WTC11 (cell line): Measurements from ENCODE around the gene NEB. TPM values are rescaled to one million over a fixed set of nuclear protein-coding genes. Genes with fewer than 3 reads are reported as not detected.

Source experiments
- ATAC-seq: fragments of 200-7000 bp; cut with Tn5 transposase; 2 replicates; pipeline ENCODE4 v1.10.0; 2021; ENCODE audit warnings: mild to moderate bottlenecking, moderate library complexity
- CTCF ChIA-PET: fragments of 300-600 bp; sonication (Branson Sonifier 250); formaldehyde crosslinking; loops from one replicate; lab custom pipeline; 2021; ENCODE audit warnings: antibody characterized with exemption; lab: Charles Lee
- POLR2A ChIA-PET: fragments of 350-600 bp; sonication (Branson Sonifier 250); formaldehyde crosslinking; loops from one replicate; lab custom pipeline; 2021; ENCODE audit warnings: antibody characterized with exemption; lab: Charles Lee
- DNase-seq: peaks from one replicate; pipeline ENCODE4 v3.0.0; 2021; ENCODE audit warnings: low spot score
- H3K27ac Mint-ChIP-seq: 2 replicates; pipeline ENCODE4 v1.8.0; 2021; ENCODE audit warnings: mixed read lengths
- H3K27me3 Mint-ChIP-seq: 2 replicates; pipeline ENCODE4 v1.8.0; 2021; ENCODE audit warnings: low read depth, mild to moderate bottlenecking, moderate library complexity, mixed read lengths
- H3K36me3 Mint-ChIP-seq: 2 replicates; pipeline ENCODE4 v1.8.0; 2021; ENCODE audit warnings: mixed read lengths
- H3K4me1 Mint-ChIP-seq: 2 replicates; pipeline ENCODE4 v1.8.0; 2022; ENCODE audit warnings: mixed read lengths
- H3K4me3 Mint-ChIP-seq: 2 replicates; pipeline ENCODE4 v1.8.0; 2021; ENCODE audit warnings: mild to moderate bottlenecking, moderate library complexity, mixed read lengths
- H3K9me3 Mint-ChIP-seq: 2 replicates; pipeline ENCODE4 v1.8.0; 2021; ENCODE audit warnings: mixed read lengths
- CTCF ChIP-seq: fragments of 200-600 bp; IDR thresholded peaks from 2 replicates; pipeline ENCODE4 v1.8.0; 2022; ENCODE audit warnings: antibody characterized with exemption
- ETV6 ChIP-seq: sonication (generic); formaldehyde crosslinking; IDR thresholded peaks from 2 replicates; pipeline ENCODE4 v1.8.1; 2022; ENCODE audit warnings: mild to moderate bottlenecking, missing genetic modification reagents
- FOXK1 ChIP-seq: sonication (generic); formaldehyde crosslinking; IDR thresholded peaks from 2 replicates; pipeline ENCODE4 v1.8.0; 2022; ENCODE audit warnings: mild to moderate bottlenecking, moderate library complexity, missing genetic modification reagents
- FOXP4 ChIP-seq: sonication (generic); formaldehyde crosslinking; IDR thresholded peaks from 2 replicates; pipeline ENCODE4 v1.8.0; 2022; ENCODE audit warnings: mild to moderate bottlenecking, missing genetic modification reagents
- NR1H2 ChIP-seq: sonication (generic); formaldehyde crosslinking; IDR thresholded peaks from 2 replicates; pipeline ENCODE4 v1.9.0; 2021; ENCODE audit warnings: mild to moderate bottlenecking, moderate library complexity, missing genetic modification reagents
- RELA ChIP-seq: sonication (generic); formaldehyde crosslinking; IDR thresholded peaks from 2 replicates; pipeline ENCODE4 v1.8.1; 2022; ENCODE audit warnings: missing genetic modification reagents, mild to moderate bottlenecking, borderline replicate concordance
- ZNF425 ChIP-seq: fragments of 250-450 bp; sonication (Bioruptor Pico); conservative IDR thresholded peaks from 2 replicates; pipeline ENCODE4 v1.9.0; 2021; ENCODE audit warnings: mild to moderate bottlenecking
- ZNF671 ChIP-seq: fragments of 250-450 bp; sonication (Bioruptor Pico); IDR thresholded peaks from 2 replicates; pipeline ENCODE4 v1.8.0; 2021; ENCODE audit warnings: mild to moderate bottlenecking
- total RNA-seq: library from RNA; stranded (reverse); gene quantifications from 3 replicates; pipeline ENCODE4 v1.2.3, GENCODE V29; 2021

Gene NEB
- total RNA-seq, 1 experiment from 2014 or later: 1.9 TPM

GRCh38 chr2:151438506-151438905 lies 295.8 kb downstream of the NEB start (continued):
- TF ChIP-seq ZNF425 (CRISPR knock-in tag): no peak
- no peak for TF ChIP-seq ZNF671 (CRISPR knock-in tag)
- no peak for TF ChIP-seq NR1H2 (CRISPR knock-in tag)
- no peak for TF ChIP-seq ETV6 (CRISPR knock-in tag)
- TF ChIP-seq FOXP4: no peak
- no peak for TF ChIP-seq RELA

GRCh38 chr2:151437630-151438029 lies 296.6 kb downstream of the NEB start:
- peak overlapping the region; percentile 79; the same call in 1 of the 2 replicates for H3K27ac Mint-ChIP-seq
- POLR2A ChIA-PET: no interaction called here
- H3K36me3 Mint-ChIP-seq: peaks cover 80% of the 10 kb centered on the region
- CTCF ChIA-PET: interaction anchor here (0.6 to 1.2 kb wide), 4 partner anchors 10 to 101 kb away, joined by 3 to 4 read pairs (median 3); no protein-coding TSS in a partner anchor
- H3K4me1 Mint-ChIP-seq: no peaks in the 10 kb centered on the region
- H3K4me3 Mint-ChIP-seq: no peak overlapping the region
- no peaks in the 10 kb centered on the region for H3K27me3 Mint-ChIP-seq
- ATAC-seq (no peak), DNase-seq (no peak)
- TF ChIP-seq FOXK1 (CRISPR knock-in tag) (no peak), CTCF (peak; percentile 67; the same call in 1 of the 2 replicates)
- no peaks in the 10 kb centered on the region for H3K9me3 Mint-ChIP-seq

Other genes with a start within 250 kb of the NEB start
- 73.2 to 82.7 TPM (median 74.1 TPM) in 3 replicates for gene ARL5A, start 93.9 kb upstream of the NEB start, total RNA-seq